Measurements from ENCODE around the gene NTM.

NTM gene

DNA sequence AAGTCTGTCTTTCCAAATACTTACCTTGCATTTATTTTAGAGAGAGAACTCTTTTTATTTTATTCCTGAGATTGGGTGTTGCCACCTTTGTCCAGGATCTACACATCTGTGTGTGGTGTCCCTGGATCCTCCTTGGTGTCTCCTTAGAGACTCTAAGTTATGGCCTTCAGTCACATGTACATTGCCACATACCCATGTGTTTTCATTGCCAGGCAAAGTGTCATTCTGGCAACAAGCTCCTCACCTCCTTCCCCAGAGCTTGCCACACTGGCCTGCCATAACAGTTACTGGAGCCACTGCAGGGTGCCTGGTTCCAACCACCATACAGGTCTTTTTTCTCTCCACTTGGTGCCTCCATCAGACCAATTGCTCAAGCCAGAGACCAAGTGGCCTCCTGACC lies 379.7 kb downstream of the NTM start:
- no peak overlapping the region for H2AFZ ChIP-seq (ENCODE audit: low read length)
- H3K4me3 ChIP-seq (ENCODE audit: low read depth, low read length, poor library complexity, severe bottlenecking): no peak overlapping the region
- H3K79me2 ChIP-seq (ENCODE audit: insufficient read depth, low read length): no peaks in the 10 kb centered on the region
- no peaks in the 10 kb centered on the region for H3K36me3 ChIP-seq (ENCODE audit: insufficient read depth, low read length)
- no peaks in the 10 kb centered on the region for H4K20me1 ChIP-seq (ENCODE audit: insufficient read depth, low read length)
- no peak overlapping the region for H3K4me2 ChIP-seq (ENCODE audit: low read length)
- H3F3A ChIP-seq (ENCODE audit: insufficient read depth, low read length): no peaks in the 10 kb centered on the region
- H3K4me1 ChIP-seq (ENCODE audit: insufficient read depth, low read length, severe bottlenecking): no peaks in the 10 kb centered on the region
- no peaks in the 10 kb centered on the region for H3K9me2 ChIP-seq (ENCODE audit: low read depth, low read length)
- TF ChIP-seq, protein P1, sequence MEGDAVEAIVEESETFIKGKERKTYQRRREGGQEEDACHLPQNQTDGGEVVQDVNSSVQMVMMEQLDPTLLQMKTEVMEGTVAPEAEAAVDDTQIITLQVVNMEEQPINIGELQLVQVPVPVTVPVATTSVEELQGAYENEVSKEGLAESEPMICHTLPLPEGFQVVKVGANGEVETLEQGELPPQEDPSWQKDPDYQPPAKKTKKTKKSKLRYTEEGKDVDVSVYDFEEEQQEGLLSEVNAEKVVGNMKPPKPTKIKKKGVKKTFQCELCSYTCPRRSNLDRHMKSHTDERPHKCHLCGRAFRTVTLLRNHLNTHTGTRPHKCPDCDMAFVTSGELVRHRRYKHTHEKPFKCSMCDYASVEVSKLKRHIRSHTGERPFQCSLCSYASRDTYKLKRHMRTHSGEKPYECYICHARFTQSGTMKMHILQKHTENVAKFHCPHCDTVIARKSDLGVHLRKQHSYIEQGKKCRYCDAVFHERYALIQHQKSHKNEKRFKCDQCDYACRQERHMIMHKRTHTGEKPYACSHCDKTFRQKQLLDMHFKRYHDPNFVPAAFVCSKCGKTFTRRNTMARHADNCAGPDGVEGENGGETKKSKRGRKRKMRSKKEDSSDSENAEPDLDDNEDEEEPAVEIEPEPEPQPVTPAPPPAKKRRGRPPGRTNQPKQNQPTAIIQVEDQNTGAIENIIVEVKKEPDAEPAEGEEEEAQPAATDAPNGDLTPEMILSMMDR (IDR thresholded peaks at IDR 0.05; ENCODE audit: low read length): no peak
- TF ChIP-seq EZH2 (IDR thresholded peaks at IDR 0.05; ENCODE audit: borderline replicate concordance, low read length): no peak
- H3K27ac ChIP-seq (ENCODE audit: low read depth, low read length, poor library complexity, severe bottlenecking): no peak overlapping the region
- H3K9me3 ChIP-seq (ENCODE audit: low read length): no peaks in the 10 kb centered on the region
- H3K9ac ChIP-seq (ENCODE audit: low read length): no peak overlapping the region
- no peaks in the 10 kb centered on the region for H3K27me3 ChIP-seq (ENCODE audit: insufficient read depth, low read length)

GRCh38 chr11:131750692-131751091 lies 380.3 kb downstream of the NTM start:
- Histone ChIP-seq H3K4me2 (ENCODE audit: low read length) (no peak overlapping the region), H3K9me3 (ENCODE audit: low read length) (no peaks in the 10 kb centered on the region), H3K79me2 (ENCODE audit: insufficient read depth, low read length) (no peaks in the 10 kb centered on the region), H3K27me3 (ENCODE audit: insufficient read depth, low read length) (no peaks in the 10 kb centered on the region), H3K4me1 (ENCODE audit: insufficient read depth, low read length, severe bottlenecking) (no peaks in the 10 kb centered on the region), H4K20me1 (ENCODE audit: insufficient read depth, low read length) (no peaks in the 10 kb centered on the region), H2AFZ (ENCODE audit: low read length) (no peak overlapping the region), H3K9ac (ENCODE audit: low read length) (no peak overlapping the region), H3K4me3 (ENCODE audit: low read depth, low read length, poor library complexity, severe bottlenecking) (no peak overlapping the region), H3K27ac (ENCODE audit: low read depth, low read length, poor library complexity, severe bottlenecking) (no peak overlapping the region), H3K9me2 (ENCODE audit: low read depth, low read length) (no peaks in the 10 kb centered on the region), H3K36me3 (ENCODE audit: insufficient read depth, low read length) (no peaks in the 10 kb centered on the region), H3F3A (ENCODE audit: insufficient read depth, low read length) (no peaks in the 10 kb centered on the region)
- TF ChIP-seq EZH2 (IDR thresholded peaks at IDR 0.05; ENCODE audit: borderline replicate concordance, low read length): no peak
- TF ChIP-seq, protein P1 (IDR thresholded peaks at IDR 0.05; ENCODE audit: low read length): no peak

GRCh38 chr11:131754671-131755070 lies 384.3 kb downstream of the NTM start:
- Histone ChIP-seq H3K4me3 (ENCODE audit: low read depth, low read length, poor library complexity, severe bottlenecking) (no peak overlapping the region), H3F3A (ENCODE audit: insufficient read depth, low read length) (no peaks in the 10 kb centered on the region), H3K27ac (ENCODE audit: low read depth, low read length, poor library complexity, severe bottlenecking) (no peak overlapping the region), H3K4me2 (ENCODE audit: low read length) (no peak overlapping the region), H3K9ac (ENCODE audit: low read length) (no peak overlapping the region), H3K79me2 (ENCODE audit: insufficient read depth, low read length) (no peaks in the 10 kb centered on the region), H4K20me1 (ENCODE audit: insufficient read depth, low read length) (no peaks in the 10 kb centered on the region), H2AFZ (ENCODE audit: low read length) (no peak overlapping the region), H3K9me2 (ENCODE audit: low read depth, low read length) (no peaks in the 10 kb centered on the region), H3K36me3 (ENCODE audit: insufficient read depth, low read length) (no peaks in the 10 kb centered on the region), H3K27me3 (ENCODE audit: insufficient read depth, low read length) (no peaks in the 10 kb centered on the region), H3K9me3 (ENCODE audit: low read length) (no peaks in the 10 kb centered on the region), H3K4me1 (ENCODE audit: insufficient read depth, low read length, severe bottlenecking) (no peaks in the 10 kb centered on the region)
- TF ChIP-seq, protein P1 (IDR thresholded peaks at IDR 0.05; ENCODE audit: low read length): no peak
- no peak for TF ChIP-seq EZH2 (IDR thresholded peaks at IDR 0.05; ENCODE audit: borderline replicate concordance, low read length)

Data from OCI-LY1 (cell line).